H1 (cell line): Measurements from ENCODE around the gene ANKRD9. TPM values are rescaled to one million over a fixed set of nuclear protein-coding genes. Genes with fewer than 3 reads are reported as not detected.

Source experiments
- CTCF ChIA-PET: fragments of 300-600 bp; sonication (Branson Sonifier 250); formaldehyde crosslinking; loops from one replicate; lab custom pipeline; 2021; ENCODE audit not compliant: partially characterized antibody; lab: Charles Lee
- POLR2A ChIA-PET: fragments of 300-600 bp; sonication (Branson Sonifier 250); formaldehyde crosslinking; loops from one replicate; lab custom pipeline; 2021; ENCODE audit warnings: inconsistent platforms; ENCODE audit not compliant: partially characterized antibody; lab: Charles Lee
- DNase-seq, 2 experiments: peaks; one replicate each; pipeline versions ENCODE4 v3.0.0 to v3.0.0-alpha.2; 2010 to 2022; ENCODE audit warnings: low spot score in 2 of 2, low read depth in 1 of 2, mixed read lengths in 1 of 2
- FAIRE-seq: peaks from 2 replicates; lab custom pipeline; 2011; peaks lifted over from hg19 to GRCh38; lab: Jason Lieb, UNC
- H2AFZ ChIP-seq: 2 replicates; pipeline ENCODE4 v1.8.1; 2012; ENCODE audit warnings: low read length, inconsistent platforms
- H2AK5ac ChIP-seq: 2 replicates; pipeline ENCODE4 v1.6.1; 2013; ENCODE audit warnings: low read depth, low read length
- H2BK120ac ChIP-seq: replicated peaks from 2 replicates; pipeline ENCODE3; 2013; ENCODE audit warnings: low read depth, low read length, inconsistent platforms
- H2BK12ac ChIP-seq: 2 replicates; pipeline ENCODE4 v1.6.1; 2013; ENCODE audit warnings: low read depth, low read length
- H2BK15ac ChIP-seq: 2 replicates; pipeline ENCODE4 v1.6.1; 2013; ENCODE audit warnings: low read length
- H2BK20ac ChIP-seq: 2 replicates; pipeline ENCODE4 v1.6.1; 2013; ENCODE audit warnings: low read length
- H2BK5ac ChIP-seq: 2 replicates; pipeline ENCODE4 v1.6.1; 2013; ENCODE audit warnings: low read depth, low read length
- H3K14ac ChIP-seq: 2 replicates; pipeline ENCODE4 v1.6.1; 2013; ENCODE audit warnings: inconsistent platforms; ENCODE audit not compliant: insufficient read length
- H3K18ac ChIP-seq: 2 replicates; pipeline ENCODE4 v1.6.1; 2013; ENCODE audit warnings: low read length; ENCODE audit errors: extremely low read depth
- H3K23ac ChIP-seq: 2 replicates; pipeline ENCODE4 v1.6.1; 2013; ENCODE audit warnings: inconsistent platforms; ENCODE audit not compliant: insufficient read length
- H3K23me2 ChIP-seq: 2 replicates; pipeline ENCODE4 v1.6.1; 2013; ENCODE audit warnings: low read depth, low read length
- H3K27ac ChIP-seq: 2 replicates; pipeline ENCODE4 v1.6.1; 2011; ENCODE audit warnings: low read depth, low read length, inconsistent platforms
- H3K27me3 ChIP-seq, 4 experiments: replicated peaks in 1 of 4; 1 replicate in 1 of 4; 2 replicates in 3 of 4; pipeline versions ENCODE4 v1.6.1 to v1.8.1; 2011 to 2013; ENCODE audit warnings: low read length in 3 of 4, mild to moderate bottlenecking in 3 of 4, inconsistent platforms in 2 of 4, mixed read lengths in 2 of 4, moderate library complexity in 1 of 4; ENCODE audit not compliant: control insufficient read depth in 3 of 4, insufficient read depth in 3 of 4; ENCODE audit errors: extremely low read depth in 1 of 4
- H3K36me3 ChIP-seq, 4 experiments: 2 replicates each; pipeline versions ENCODE4 v1.6.1 to v1.8.1; 2011 to 2013; ENCODE audit warnings: mild to moderate bottlenecking in 4 of 4, low read length in 3 of 4, moderate library complexity in 2 of 4, control low read depth in 1 of 4, inconsistent platforms in 1 of 4; ENCODE audit not compliant: insufficient read depth in 4 of 4, control insufficient read depth in 2 of 4
- H3K4ac ChIP-seq: replicated peaks from 2 replicates; pipeline ENCODE3; 2013; ENCODE audit warnings: low read length, low read depth, mixed read lengths, inconsistent platforms; ENCODE audit not compliant: insufficient read length
- H3K4me1 ChIP-seq, 4 experiments: replicated peaks in 1 of 4; 1 replicate in 1 of 4; 2 replicates in 3 of 4; pipeline versions ENCODE4 v1.6.1 to v1.8.1; 2011 to 2013; ENCODE audit warnings: low read length in 3 of 4, inconsistent platforms in 2 of 4, mixed read lengths in 1 of 4; ENCODE audit not compliant: insufficient read depth in 4 of 4, control insufficient read depth in 3 of 4
- H3K4me2 ChIP-seq, 2 experiments: 2 replicates each; pipeline versions ENCODE4 v1.6.1 to v1.8.1; 2011 to 2013; ENCODE audit warnings: low read depth in 2 of 2, low read length in 2 of 2, control low read depth in 1 of 2, inconsistent platforms in 1 of 2, mild to moderate bottlenecking in 1 of 2; ENCODE audit not compliant: insufficient read depth in 1 of 2
- H3K4me3 ChIP-seq, 4 experiments: fragments of 200-600, 300-600 bp in 1 of 4; sonication (generic), shearing (Covaris generic), sonication (Bioruptor Twin) in 1 of 4; 2 replicates each; pipeline versions ENCODE4 v1.5.1 to v1.8.1; 2011 to 2016; ENCODE audit warnings: low read length in 4 of 4, low read depth in 3 of 4, control low read depth in 2 of 4, inconsistent platforms in 2 of 4, mild to moderate bottlenecking in 2 of 4, mixed read lengths in 1 of 4, moderate library complexity in 1 of 4; ENCODE audit not compliant: insufficient read depth in 2 of 4; ENCODE audit errors: extremely low read depth in 1 of 4
- H3K56ac ChIP-seq: replicated peaks from 2 replicates; pipeline ENCODE3; 2013; ENCODE audit warnings: low read depth, mild to moderate bottlenecking, mixed read lengths, low read length, inconsistent platforms; ENCODE audit not compliant: insufficient read length
- H3K79me1 ChIP-seq: 2 replicates; pipeline ENCODE4 v1.6.1; 2013; ENCODE audit warnings: low read depth, low read length, control low read depth
- H3K79me2 ChIP-seq, 2 experiments: 2 replicates each; pipeline versions ENCODE4 v1.6.1 to v1.8.1; 2012 to 2013; ENCODE audit warnings: low read length in 2 of 2, mild to moderate bottlenecking in 2 of 2, inconsistent platforms in 1 of 2; ENCODE audit not compliant: insufficient read depth in 2 of 2, control insufficient read depth in 1 of 2
- H3K9ac ChIP-seq, 4 experiments: replicated peaks in 1 of 4; 1 replicate in 1 of 4; 2 replicates in 3 of 4; pipeline versions ENCODE4 v1.6.1 to v1.8.1; 2011 to 2013; ENCODE audit warnings: low read depth in 3 of 4, low read length in 3 of 4, control low read depth in 2 of 4, mild to moderate bottlenecking in 2 of 4, moderate library complexity in 2 of 4, inconsistent platforms in 1 of 4; ENCODE audit errors: extremely low read depth in 1 of 4
- H3K9me3 ChIP-seq, 2 experiments: 2 replicates each; pipeline versions ENCODE4 v1.6.1 to v1.8.1; 2012 to 2013; ENCODE audit warnings: mild to moderate bottlenecking in 2 of 2, moderate library complexity in 2 of 2, control low read depth in 1 of 2, inconsistent platforms in 1 of 2, low read depth in 1 of 2, low read length in 1 of 2, mixed read lengths in 1 of 2; ENCODE audit not compliant: insufficient read depth in 2 of 2
- H4K20me1 ChIP-seq, 2 experiments: replicated peaks in 1 of 2; 2 replicates each; pipeline versions ENCODE3 to v1.8.1; 2011 to 2013; ENCODE audit warnings: inconsistent platforms in 2 of 2, low read length in 2 of 2, mild to moderate bottlenecking in 1 of 2; ENCODE audit not compliant: insufficient read depth in 2 of 2, control insufficient read depth in 1 of 2
- H4K5ac ChIP-seq: 2 replicates; pipeline ENCODE4 v1.6.1; 2013; ENCODE audit warnings: low read length, low read depth, mixed read lengths, inconsistent platforms; ENCODE audit not compliant: insufficient read length
- H4K8ac ChIP-seq: 2 replicates; pipeline ENCODE4 v1.8.0; 2013; ENCODE audit warnings: mild to moderate bottlenecking, moderate library complexity, low read length, inconsistent platforms; ENCODE audit not compliant: insufficient read depth; ENCODE audit errors: extremely low read depth
- H4K91ac ChIP-seq: replicated peaks from 2 replicates; pipeline ENCODE3; 2013; ENCODE audit warnings: low read length, mixed read lengths, inconsistent platforms; ENCODE audit not compliant: insufficient read length
- KDM1A ChIP-seq: fragments of 200-600, 300-600 bp; sonication (generic); IDR thresholded peaks from 2 replicates; pipeline ENCODE4 v1.7.1; 2016; ENCODE audit warnings: mild to moderate bottlenecking, low read length, borderline replicate concordance
- POLR2A ChIP-seq, 2 experiments: IDR thresholded peaks; 1 replicate in 1 of 2; 2 replicates in 1 of 2; pipeline ENCODE4 v1.6.1; 2011; ENCODE audit warnings: low read depth in 2 of 2, low read length in 2 of 2, mild to moderate bottlenecking in 2 of 2; ENCODE audit errors: control extremely low read depth in 1 of 2
- YY1 ChIP-seq: IDR thresholded peaks from 2 replicates; pipeline ENCODE4 v1.6.1; 2011; ENCODE audit warnings: low read depth, mild to moderate bottlenecking, low read length
- WGBS, 2 experiments: shearing (Covaris generic) in 1 of 2; methylation state at CpG; one replicate each; pipeline versions ENCODE4 v1.1.6 to v1.1.7; 2013 to 2015; ENCODE audit warnings: low lambda C conversion rate in 2 of 2, mixed read lengths in 2 of 2, inconsistent platforms in 1 of 2, low coverage in 1 of 2, missing lambda C conversion rate in 1 of 2; ENCODE audit not compliant: insufficient replicate concordance in 2 of 2, insufficient coverage in 1 of 2, insufficient read length in 1 of 2; ENCODE audit errors: extremely low coverage in 1 of 2, missing lambda C conversion rate in 1 of 2; 5-methylcytosine and 5-hydroxymethylcytosine counted together
- polyA plus RNA-seq, 7 experiments: library from polyadenylated mRNA; depleted of rRNA in 3 of 7; stranded (reverse) in 5 of 7; unstranded in 2 of 7; fragments of >200 nt in 5 of 7; fragments of 200-250 nt in 2 of 7; gene quantifications; 1 replicate in 5 of 7; 2 replicates in 1 of 7; 4 replicates in 1 of 7; pipeline versions ENCODE4 v1.2.1 to v1.2.3, GENCODE V29; 2011 to 2013; ENCODE audit warnings: missing spikeins in 2 of 7, mixed read lengths in 2 of 7
- total RNA-seq: library from RNA; stranded (reverse); fragmentation: NEBNext Ultra II Directional; extraction: Animal tissue kit (Norgen Biotek cat#: 25700); gene quantifications from 2 replicates; pipeline ENCODE4 v1.2.1, GENCODE V29; 2021

ANKRD9 gene
- total and polyA plus RNA-seq, 2 of the 8 experiments (the other 6 are each of a cell fraction or from before 2014, with no cell fraction given): 37.0 to 41.8 TPM

GRCh38 chr14:102500713-102501112 lies 8.9 kb downstream of the ANKRD9 start:
- Histone ChIP-seq H2BK120ac (no peak overlapping the region), H2AK5ac (no peak overlapping the region), H3K9ac (no peak overlapping the region), H3K79me1 (no peaks in the 10 kb centered on the region; the same call in 1 of the 2 replicates), H2AFZ (no peak overlapping the region), H3K36me3 (0 out of 8 replicates have a peak, but pooled peaks cover 0 to 3% (median 0%) of the 10 kb centered on the region in 4 experiments), H3K23me2 (no peaks in the 10 kb centered on the region; the same call in 1 of the 2 replicates), H3K4me2 (no peak overlapping the region), H3K4me1 (no peaks in the 10 kb centered on the region; a peak in 1 of 7 replicates), H4K20me1 (peaks cover 0 to 4% of the 10 kb centered on the region in 2 experiments), H4K5ac (no peak overlapping the region), H3K14ac (no peak overlapping the region), H3K4me3 (no peak overlapping the region), H3K79me2 (no peaks in the 10 kb centered on the region), H3K18ac (no peak overlapping the region), H4K91ac (no peak overlapping the region), H2BK5ac (no peak overlapping the region), H2BK12ac (no peak overlapping the region), H3K27me3 (no peaks in the 10 kb centered on the region; a peak in 1 of 7 replicates), H3K56ac (no peak overlapping the region), H3K4ac (no peak overlapping the region), H2BK20ac (no peak overlapping the region), H2BK15ac (no peak overlapping the region), H4K8ac (no peak overlapping the region), H3K9me3 (no peaks in the 10 kb centered on the region), H3K27ac (no peak overlapping the region), H3K23ac (no peak overlapping the region)
- DNase-seq (no peak), FAIRE-seq (no peak)
- WGBS, 2 experiments: 79% methylated on average over 3 of the region's 3 CpGs; no CpG with 5 or more reads in 1 of the 2 experiments
- TF ChIP-seq YY1: no peak
- TF ChIP-seq KDM1A: peak; percentile 71; the same call in 1 of the 2 replicates
- TF ChIP-seq POLR2A (IDR thresholded peaks at IDR 0.05; ENCODE audit: control extremely low read depth in 1 of 2, low read depth in 2 of 2, low read length in 2 of 2): no peak
- ChIA-PET CTCF (interaction anchor here (0.7 to 5.4 kb wide), 18 partner anchors 9 to 273 kb away, joined by 3 to 42 read pairs (median 4); partner anchors contain the start of gene ANKRD9), POLR2A (no interaction called here)
